GM19467 (cell line): ENCODE measurements around the gene UBAC2.
"Not testable (repeated sequence)": the region's sequence is repeated elsewhere in the genome, so short reads cannot be mapped to it uniquely, and the experiment has no call there.

Experiments
- ATAC-seq: cut with Tn5 transposase; IDR thresholded peaks from one replicate; pipeline ENCODE4 v1.9.1; 2021; ENCODE audit warnings: mild to moderate bottlenecking, moderate library complexity; ENCODE audit not compliant: unreplicated experiment

UBAC2 gene

DNA sequence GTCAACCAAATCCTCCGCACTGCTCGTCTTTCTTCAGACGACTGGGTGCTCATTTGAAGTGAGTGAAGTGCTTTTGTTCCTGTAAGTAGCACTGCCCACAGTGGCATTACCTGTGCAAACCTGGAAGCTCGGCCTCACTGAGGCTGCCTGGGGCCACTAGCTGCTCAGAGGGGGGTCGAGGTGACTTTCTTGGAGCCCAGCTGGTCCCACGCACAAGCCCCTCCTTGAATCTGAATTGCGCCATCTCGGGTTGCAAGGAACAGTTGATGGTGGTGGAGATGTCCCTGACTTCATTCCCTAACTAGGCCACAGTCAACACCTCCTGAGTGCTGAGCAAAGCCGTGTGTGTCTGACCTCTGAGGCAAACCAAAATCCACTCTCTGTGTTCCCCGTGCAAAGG is 185.8 kb downstream of the UBAC2 start:
- no peak for ATAC-seq

DNA sequence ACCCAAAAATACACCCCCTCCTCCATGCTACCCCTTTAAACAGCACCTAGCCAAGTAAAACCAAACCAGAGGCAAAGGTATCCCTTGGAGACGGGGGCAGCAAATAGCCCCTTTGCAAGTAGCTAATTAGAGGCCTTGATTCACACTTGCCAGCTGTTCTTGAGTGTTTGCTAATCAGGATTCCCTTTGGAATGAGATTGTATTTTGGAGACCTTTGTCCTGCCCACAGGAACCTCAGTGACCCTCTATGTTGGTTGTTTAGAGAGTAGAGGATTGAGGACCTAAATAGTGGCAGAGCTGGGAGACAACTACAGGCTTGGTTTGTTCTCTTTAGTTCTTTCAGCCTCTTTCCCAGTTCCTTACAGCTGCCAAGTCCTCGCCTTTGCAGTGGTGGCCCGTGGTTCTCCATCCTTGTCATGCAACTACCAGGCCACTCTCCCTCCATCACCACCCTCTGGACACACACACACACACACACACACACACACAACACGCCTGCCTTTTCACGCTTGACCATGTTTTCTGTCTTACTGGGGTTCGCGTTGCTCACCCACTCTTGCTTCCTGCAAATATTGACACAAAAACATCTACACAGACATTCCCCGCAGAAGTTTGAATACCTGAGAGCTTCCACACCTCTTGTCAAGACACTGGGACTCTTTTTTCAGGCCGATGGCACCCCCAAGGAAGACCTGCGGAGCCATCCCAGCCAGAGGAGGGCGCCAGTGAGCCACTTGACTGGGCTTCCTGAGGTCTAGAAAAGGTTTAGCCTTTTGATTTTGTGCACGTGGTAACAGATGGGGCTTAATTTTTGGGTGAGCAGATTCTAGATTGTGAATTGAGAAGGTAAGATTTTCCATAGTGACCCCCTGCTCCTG is 186.5 kb downstream of the UBAC2 start:
- no peak for ATAC-seq

DNA sequence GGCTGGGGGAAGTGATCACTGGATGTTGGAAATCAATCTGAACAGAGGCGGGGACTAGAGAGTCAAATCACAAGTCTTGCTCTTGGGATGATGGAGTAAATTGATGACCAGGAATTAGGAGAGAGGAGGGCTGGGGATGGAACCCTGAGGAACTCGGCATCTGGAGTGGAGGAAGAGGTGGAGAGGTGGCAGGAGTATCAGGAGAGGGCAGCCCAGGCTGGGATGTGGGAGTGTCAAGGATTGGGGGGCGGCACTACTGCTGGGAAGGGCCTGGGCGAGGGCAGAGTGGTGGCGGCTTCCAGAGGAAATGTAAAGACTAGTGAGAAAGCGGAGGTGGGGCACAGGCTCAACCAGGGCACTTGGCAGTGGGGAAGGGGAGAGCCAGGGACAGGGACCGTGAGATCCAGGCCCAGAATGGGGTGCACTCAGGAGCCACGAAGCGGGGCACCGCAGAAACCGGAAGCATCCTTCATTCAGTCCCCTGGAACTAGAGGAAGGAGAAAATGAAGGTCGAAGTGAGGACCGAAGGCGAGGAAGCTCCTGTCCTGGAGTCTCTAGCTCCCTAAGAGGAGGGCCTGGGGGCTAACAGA is 187.8 kb downstream of the UBAC2 start:
- no peak for ATAC-seq

DNA sequence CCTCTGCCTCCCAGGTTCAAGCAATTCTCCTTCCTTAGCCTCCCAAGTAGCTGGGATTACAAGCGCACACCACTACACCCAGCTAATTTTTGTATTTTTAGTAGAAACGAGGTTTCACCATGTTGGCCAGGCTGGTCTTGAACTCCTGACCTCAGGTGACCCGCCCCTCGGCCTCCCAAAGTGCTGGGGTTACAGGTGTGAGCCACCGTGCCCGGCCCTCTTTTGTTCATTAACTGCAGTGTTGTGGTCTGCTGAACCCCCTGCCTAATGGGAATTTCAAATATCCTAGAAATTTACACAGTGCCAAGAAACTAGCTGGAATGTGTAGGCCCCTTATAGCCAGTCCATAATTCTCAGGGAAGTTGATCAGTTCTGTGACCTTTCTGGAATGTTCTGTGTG is 188.4 kb downstream of the UBAC2 start:
- not testable (repeated sequence) for ATAC-seq

DNA sequence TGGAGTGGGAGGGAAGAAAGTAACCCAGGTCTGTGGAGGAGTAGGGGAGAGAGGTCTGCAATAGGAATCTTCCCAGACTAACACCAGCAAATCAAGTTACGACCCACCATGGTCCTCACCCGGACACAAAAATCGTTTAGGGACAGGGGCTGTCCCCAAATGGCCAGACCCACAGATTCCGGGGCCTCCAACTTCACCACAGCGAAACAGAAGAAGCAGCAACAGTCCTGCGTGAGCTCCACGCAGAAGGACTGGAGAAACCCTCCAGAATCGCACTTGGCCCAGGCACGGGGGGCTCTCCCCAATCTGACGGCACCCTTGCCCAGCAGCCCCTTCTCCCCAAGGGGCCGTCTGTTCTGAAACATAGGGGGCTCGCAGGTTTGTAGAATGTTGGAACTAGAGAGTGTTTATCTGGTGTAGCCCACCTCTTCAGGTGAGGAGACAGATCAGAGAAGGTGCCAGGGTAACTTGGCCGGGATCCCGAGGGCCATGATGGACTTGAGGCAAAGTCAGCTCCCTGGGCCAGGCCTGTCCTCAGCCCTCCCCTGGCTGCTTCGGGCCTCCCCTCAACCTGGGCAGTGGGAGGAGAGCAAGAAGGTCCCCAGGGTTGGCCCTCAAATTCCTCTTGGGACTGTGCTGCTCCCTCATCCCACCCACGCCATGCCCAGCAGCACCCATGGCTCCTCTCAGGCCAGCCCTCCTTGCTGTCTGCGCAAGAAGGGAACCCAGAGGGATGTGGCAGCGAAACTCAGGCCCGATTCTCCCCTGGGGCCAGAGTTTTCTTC is 189.1 kb downstream of the UBAC2 start:
- ATAC-seq: no peak

DNA sequence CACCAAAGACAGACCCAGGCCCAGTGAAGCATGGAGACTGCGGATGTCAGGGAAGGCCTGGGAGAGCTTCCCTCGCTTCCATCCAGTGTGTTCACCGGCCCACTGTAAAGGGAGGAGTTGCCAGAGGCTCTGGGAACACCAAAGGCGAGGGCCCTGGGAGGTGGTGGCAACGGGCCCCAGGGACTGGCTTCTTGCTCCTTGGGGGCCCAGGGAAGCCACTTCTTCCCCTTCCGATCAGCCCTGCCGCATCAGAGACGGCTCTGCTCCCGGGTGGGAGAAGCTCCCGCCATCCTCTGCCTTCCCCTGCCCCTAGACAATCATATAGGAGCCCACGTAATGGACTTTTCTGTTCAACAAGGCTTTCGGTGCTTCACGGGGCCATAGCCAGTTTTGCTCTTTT is 189.9 kb downstream of the UBAC2 start:
- no peak for ATAC-seq

DNA sequence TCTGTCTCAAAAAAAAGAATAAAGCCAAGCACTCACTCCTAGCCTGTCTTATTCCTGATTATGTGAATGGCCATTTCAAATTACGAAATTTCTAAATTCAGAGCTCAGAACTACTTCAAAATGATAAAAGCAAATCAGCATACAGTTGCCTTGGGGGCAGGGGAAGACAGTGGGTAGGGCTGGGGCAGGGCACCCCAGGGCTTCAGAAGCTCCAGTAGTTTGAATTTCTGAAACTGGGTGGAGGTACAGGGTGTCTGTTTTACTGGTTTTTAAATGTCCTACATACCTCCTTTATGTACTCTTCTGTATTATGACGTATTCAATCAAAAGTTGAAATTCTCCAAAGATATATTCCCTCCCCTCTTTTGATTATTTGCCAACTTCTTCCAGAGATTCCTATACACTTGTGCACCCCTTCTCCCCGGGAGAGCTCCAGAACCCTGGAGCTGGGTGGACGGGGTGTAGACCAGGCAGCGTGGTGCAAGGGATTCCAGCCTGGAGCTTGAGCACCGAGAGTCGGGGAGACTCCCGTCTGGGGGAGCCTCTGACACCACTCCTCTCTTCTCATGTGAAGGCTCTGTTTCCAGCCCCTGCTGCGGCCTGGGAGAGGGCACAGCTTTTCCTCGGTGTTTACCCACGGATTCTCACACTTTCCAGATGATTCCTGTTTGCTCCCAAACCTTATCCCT is 191.3 kb downstream of the UBAC2 start:
- ATAC-seq: no peak

DNA sequence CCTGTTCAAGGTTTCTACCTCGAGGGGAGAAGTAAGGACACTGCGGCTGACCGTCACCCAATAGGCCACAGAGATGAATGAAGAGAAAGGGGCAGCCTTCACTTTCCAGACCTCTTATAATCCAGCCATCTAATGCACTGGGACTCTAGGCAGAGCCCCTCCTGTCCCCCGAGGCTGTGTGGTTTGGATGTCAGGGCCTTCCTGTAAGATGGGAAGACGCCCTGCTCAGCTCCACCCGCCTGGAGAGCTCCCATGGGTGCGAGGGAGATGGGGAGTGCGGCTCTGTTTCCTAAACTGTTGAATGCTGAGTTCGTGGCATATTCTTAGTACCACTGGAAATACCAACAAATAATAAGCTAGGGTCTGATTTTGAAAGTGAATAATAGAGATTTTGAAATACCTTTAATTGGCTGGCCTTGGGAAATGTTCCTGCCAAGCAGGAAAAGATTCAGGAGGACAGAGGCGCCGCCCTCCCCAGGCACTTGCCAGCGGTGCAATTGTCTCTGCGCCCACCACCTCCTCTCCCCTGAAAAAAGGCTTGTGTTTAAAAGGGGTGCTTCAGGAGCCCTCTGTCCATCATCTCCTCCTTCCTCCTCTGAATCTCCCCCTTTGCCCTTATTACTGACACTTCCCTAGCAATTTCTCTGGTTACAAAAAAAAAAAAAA is 191.9 kb downstream of the UBAC2 start:
- ATAC-seq: no peak

DNA sequence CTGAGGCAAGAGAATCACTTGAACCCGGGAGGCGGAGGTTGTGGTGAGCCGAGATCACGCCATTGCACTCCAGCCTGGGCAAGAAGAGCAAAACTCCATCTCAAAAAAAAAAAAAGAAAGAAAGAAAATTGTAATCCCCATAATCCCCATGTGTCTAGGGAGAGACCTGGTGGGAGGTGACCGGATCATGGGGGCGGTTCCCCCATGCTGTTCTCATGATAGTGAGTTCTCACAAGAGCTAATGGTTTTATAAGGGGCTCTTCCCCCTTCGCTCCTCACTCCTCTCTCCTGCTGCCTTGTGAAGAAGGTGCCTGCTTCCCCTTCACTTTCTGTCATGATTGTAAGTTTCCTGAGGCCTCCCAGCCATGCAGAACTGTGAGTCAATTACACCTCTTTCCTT is 192.7 kb downstream of the UBAC2 start:
- not testable (repeated sequence) for ATAC-seq

DNA sequence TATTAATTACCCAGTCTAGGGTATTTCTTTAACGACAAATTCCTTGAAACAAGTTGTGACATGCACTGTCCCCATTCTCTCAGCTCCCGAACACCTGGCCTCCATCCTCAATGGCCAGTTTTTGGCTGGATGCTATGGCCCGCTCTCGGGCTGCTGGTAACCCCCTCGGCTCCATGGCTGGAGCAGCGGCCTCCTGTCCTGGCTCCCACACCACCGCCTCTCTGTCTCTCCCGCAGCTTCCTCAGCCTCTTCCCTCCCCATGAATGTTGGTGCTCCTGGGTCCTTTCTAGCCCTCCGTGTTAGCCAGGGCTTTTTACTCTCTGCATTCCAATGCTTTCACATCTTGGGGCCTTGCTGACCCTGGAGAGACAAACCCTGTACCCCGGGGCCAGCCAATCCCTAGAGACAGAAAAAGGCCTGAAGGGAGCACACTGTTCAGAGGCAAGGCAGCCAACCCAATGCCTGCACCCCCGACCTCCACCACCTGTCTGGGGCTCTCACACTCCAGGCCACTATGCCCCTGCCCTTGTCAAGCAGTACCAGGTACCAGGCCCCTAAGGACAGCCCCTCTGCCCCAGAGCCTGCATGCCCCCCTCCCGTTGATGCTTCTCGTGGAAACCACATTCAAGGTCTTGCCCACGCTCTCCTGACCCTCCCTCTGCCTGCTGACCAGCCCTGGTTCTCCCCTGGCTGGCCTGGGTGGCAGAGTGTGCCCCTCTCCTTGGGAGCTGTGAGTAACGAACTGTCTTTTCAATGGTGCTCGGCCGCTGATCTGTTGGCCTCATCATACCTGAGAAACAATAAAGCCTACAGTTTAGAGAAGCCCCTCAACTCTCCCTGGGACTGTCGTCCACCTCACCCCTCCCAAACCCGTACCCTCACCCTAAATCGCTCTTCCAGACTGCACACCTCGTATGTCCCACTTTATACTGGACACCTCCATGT is 193.4 kb downstream of the UBAC2 start:
- ATAC-seq: no peak

DNA sequence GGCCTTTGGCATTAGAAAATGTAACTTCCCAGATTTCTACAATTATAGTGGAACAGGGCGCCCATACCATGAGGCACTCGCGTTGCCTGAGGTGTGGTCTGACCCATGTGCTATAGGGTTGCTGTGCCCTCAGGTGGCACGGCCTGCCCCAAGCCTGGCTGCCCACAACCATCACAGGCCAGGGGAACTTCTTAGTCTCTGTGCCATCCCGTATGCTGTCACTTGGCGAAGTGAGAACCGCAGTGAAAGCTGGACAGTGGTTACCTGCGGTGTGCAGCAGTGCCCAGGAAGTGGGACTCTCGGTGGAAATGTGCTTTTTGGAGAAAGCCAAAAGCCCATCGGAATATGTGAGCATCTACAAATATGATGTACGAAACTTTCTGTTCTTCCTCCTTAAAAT is 194.8 kb downstream of the UBAC2 start:
- ATAC-seq: no peak

DNA sequence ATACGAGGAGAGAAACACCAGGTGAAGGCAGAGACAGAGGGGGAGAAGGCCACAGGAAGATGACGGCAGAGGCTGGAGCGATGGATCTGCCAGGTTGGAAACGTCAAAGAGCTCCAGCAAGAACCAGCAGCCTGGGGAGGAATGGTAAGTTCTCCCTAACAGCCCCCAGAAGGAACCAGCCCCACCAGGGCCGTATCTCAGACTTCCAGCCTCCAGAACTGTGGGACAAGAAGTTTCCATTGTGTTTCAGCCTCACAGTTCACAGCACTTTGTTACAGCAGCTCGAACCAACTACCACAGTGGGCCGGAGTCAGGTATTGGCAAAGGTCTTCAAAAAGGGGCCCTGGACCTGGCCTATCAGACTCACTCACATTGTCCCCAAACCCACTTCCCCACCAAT is 195.8 kb downstream of the UBAC2 start:
- no peak for ATAC-seq

DNA sequence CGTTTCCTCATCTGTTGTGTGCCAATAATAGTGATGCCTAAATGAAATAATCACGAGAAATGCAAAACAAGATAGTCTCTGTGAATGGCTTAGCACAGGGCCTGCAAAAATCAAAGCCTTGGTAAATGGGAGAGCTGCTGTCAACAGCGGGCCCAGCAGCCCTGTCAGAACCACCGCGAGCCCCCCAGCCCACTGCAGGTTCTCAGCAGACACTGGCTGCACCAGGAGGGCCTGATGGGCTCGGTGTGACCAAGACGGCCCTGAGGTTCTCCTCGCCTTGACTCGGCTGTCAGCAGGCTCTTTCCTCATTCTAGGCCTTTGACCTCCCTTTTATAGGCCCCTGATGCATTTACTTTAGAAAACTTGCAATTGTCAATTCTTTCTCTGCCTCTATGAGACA is 197.4 kb downstream of the UBAC2 start:
- no peak for ATAC-seq

DNA sequence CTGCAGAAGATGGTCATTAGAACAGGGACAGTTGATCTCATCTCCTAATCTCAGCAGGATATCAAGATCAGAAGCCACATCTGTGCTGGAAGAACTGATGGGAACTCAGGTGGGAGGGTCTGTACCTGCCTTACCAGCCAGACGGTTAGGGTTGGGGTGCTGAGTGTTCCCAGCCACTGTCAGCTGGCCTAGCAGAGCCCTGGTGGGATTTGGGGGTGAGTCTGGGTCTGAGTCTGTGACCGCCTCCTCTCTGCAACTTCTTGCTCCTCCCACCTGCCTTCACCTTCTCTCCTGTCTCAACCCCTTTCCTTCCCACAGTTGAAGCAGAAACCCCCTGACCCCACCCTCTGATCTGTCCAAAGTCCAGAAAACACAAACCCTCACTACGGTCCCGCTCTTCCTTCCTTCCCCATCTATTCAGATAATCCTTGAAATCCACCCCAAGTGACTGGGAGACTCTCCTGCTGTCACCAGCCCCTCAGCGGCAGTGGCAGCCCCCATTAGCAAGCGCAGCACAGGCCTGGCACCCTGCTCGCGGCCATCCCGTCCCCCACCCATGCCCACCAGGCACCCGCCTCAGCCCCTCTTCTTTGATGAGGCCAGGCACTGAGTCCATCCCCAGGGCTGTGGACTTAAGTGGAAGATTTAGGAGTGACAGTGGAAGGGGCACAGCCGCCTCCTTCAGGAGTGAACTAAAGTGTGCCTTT is 198.4 kb downstream of the UBAC2 start:
- no peak for ATAC-seq

DNA sequence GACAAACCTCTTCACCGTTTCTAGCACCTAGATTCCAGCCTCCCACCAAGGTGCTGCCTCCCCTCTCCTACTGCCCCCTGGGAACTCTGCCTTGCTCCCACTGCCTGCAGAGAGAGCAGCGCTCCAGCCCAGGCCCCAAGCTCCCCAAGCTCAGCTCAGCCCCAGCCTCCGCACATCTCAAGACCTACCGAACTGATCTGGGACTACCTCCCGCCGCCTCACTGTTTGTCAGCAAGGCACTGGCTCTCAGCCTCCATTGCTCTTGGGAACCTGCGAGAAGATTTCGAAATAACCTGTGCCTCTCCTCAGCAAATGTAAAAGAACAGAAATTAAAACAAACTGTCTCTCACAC is 198.9 kb downstream of the UBAC2 start:
- ATAC-seq: no peak

DNA sequence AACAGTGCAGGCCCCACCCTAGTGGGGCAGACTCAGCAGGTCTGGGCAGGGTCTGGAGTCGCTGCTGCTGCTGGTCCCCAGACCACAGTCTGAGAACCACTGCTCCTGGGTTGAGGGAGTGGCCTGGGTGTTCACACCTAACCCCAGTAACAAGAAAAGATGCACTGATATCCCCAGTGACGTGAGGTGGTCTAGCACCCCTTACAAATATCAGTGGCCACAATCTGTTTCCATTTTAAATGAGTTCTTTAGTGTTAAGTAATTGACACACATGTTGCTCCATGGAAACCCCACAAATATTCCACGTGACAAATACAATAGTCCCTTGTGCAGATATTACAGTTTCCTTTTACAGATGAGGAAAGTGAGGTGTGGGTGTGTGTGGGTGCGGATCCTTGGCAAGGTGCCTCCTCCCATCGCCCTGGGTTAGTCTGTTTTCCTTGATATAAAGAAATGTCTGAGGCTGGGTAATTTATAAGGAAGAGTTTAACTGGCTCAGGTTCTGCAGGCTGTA is 202.9 kb downstream of the UBAC2 start:
- no peak for ATAC-seq

DNA sequence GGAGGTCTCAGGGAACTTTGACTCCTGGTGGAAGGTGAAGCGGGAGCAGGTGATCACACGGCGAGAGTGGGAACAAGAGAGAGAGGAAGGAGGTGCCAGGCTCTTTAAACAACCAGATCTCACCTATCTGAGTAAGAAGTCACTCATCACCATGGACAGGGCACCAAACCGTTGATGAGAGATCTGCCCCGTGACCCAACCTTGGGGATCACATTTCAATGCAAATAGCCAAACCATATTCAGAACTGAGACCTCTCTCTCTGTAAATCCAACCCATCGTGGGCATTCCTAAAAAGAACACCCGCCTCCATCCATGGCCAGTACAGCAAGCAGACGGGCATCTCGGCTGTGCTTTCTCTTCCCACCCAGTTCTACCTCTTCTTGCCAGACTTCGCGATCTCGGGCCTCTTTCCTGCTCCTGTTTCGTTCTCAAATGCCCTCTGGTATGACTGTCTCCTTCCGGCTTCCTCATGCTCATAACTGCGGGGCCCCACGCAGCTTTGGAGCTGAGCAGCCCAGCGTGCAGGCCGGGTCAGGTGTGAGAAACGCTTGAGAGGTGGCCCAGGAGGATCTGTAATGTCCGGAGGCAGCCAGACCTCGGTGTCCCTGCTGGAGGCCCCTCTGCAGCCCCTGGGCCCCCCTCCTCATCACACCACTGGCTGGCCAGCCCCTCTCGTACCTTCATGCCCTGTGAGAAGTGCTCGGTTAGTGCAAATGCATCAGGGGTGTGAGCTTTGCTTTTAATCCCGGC is 203.5 kb downstream of the UBAC2 start:
- ATAC-seq: no peak

DNA sequence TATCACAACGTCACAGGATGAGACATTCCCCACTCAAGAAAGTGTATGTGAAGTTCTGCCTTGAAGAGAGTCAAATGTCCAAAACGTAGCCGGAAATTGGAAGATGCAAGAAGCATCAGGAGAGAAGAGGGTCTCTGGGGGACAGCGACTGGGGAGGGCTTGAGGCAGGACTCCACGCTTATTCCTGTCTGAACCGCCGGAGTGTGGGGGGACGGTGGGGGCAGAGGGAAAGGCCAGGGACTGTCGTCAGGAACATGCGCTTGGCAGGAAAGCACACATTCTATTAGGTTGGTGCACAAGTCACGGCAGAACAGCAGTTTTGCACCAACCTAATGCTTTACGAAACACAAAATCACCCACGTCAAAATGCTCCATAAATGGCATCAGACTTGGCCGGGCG is 205.3 kb downstream of the UBAC2 start:
- ATAC-seq: no peak
